HTERT RPE-1 (cell line): ENCODE data around the gene KIAA1217.
"Not testable (repeated sequence)": the region's sequence is repeated elsewhere in the genome, so short reads cannot be mapped to it uniquely, and the experiment has no call there.

Source experiments
- in situ Hi-C: fragments of 300-500 bp; cut with MboI; formaldehyde crosslinking; loops from 4 replicates; pipeline ENCODE4 v1.14.3; 2020; ENCODE audit warnings: low sequenced_read_pairs

Gene KIAA1217

GRCh38 chr10:24462291-24462813 lies 253.4 kb downstream of the KIAA1217 start:
- in situ Hi-C loops = no loop called here

GRCh38 chr10:24462889-24463552 lies 254.1 kb downstream of the KIAA1217 start:
- in situ Hi-C loops = no loop called here

GRCh38 chr10:24463611-24464426 lies 254.9 kb downstream of the KIAA1217 start:
- in situ Hi-C loops = no loop called here

GRCh38 chr10:24465124-24465874 lies 256.4 kb downstream of the KIAA1217 start:
- in situ Hi-C loops = no loop called here

GRCh38 chr10:24465891-24466818 lies 257.2 kb downstream of the KIAA1217 start:
- in situ Hi-C loops = no loop called here

GRCh38 chr10:24467136-24467535 lies 258.2 kb downstream of the KIAA1217 start:
- in situ Hi-C loops = no loop called here

GRCh38 chr10:24467605-24468004 lies 258.7 kb downstream of the KIAA1217 start:
- in situ Hi-C loops = no loop called here

- in situ Hi-C loops = no loop called here
Observed at GRCh38 chr10:24468281-24468751, 259.4 kb downstream of the KIAA1217 start.

- in situ Hi-C loops = no loop called here
Observed at GRCh38 chr10:24469993-24470392, 261.1 kb downstream of the KIAA1217 start.

GRCh38 chr10:24475598-24475997 lies 266.7 kb downstream of the KIAA1217 start:
- in situ Hi-C loops = no loop called here

- in situ Hi-C loops = no loop called here
Observed at GRCh38 chr10:24476913-24477701, 268.2 kb downstream of the KIAA1217 start.

- in situ Hi-C loops = no loop called here
Observed at GRCh38 chr10:24477915-24478314, 269.0 kb downstream of the KIAA1217 start.

GRCh38 chr10:24479806-24480205 lies 270.9 kb downstream of the KIAA1217 start:
- in situ Hi-C loops = no loop called here

- in situ Hi-C loops = no loop called here
Observed at GRCh38 chr10:24480447-24480846, 271.5 kb downstream of the KIAA1217 start.

GRCh38 chr10:24481241-24481640 lies 272.3 kb downstream of the KIAA1217 start:
- in situ Hi-C loops = no loop called here

GRCh38 chr10:24482713-24483112 lies 273.8 kb downstream of the KIAA1217 start:
- in situ Hi-C loops = not testable (repeated sequence)

- in situ Hi-C loops = no loop called here
Observed at GRCh38 chr10:24483701-24484100, 274.8 kb downstream of the KIAA1217 start.

GRCh38 chr10:24484771-24485170 lies 275.8 kb downstream of the KIAA1217 start:
- in situ Hi-C loops = no loop called here

GRCh38 chr10:24485304-24485703 lies 276.4 kb downstream of the KIAA1217 start:
- in situ Hi-C loops = no loop called here
